Calu3 (cell line): Measurements from ENCODE around the gene TRMT2A. TPM values are rescaled to one million over a fixed set of nuclear protein-coding genes. Genes with fewer than 3 reads are reported as not detected.

ENCODE experiments used
- BruUV-seq: library from RNA; stranded (reverse); fragments of 400-500 nt; replicated peaks from 2 replicates; lab custom pipeline; 2021; lab: Mats Ljungman, UMichigan
- CTCF ChIA-PET: fragments of 300-600 bp; sonication (Branson Sonifier 250); formaldehyde crosslinking; loops from one replicate; lab custom pipeline; 2022; ENCODE audit warnings: antibody characterized with exemption; lab: Charles Lee
- DNase-seq: peaks from one replicate; pipeline ENCODE4 v3.0.0; 2022
- H3K27ac Mint-ChIP-seq: one replicate; pipeline ENCODE4 v1.8.0; 2022; ENCODE audit warnings: mixed read lengths; ENCODE audit not compliant: unreplicated experiment
- H3K27me3 Mint-ChIP-seq: one replicate; pipeline ENCODE4 v1.8.0; 2022; ENCODE audit warnings: mixed read lengths; ENCODE audit not compliant: unreplicated experiment
- H3K36me3 Mint-ChIP-seq: one replicate; pipeline ENCODE4 v1.8.0; 2022; ENCODE audit warnings: mild to moderate bottlenecking, moderate library complexity, mixed read lengths; ENCODE audit not compliant: insufficient read depth, unreplicated experiment
- H3K4me1 Mint-ChIP-seq: one replicate; pipeline ENCODE4 v1.8.0; 2022; ENCODE audit warnings: mild to moderate bottlenecking, low read depth, mixed read lengths; ENCODE audit not compliant: unreplicated experiment
- H3K4me3 Mint-ChIP-seq: one replicate; pipeline ENCODE4 v1.8.0; 2022; ENCODE audit warnings: mild to moderate bottlenecking, low read depth, moderate library complexity, mixed read lengths; ENCODE audit not compliant: unreplicated experiment
- H3K9me3 Mint-ChIP-seq: one replicate; pipeline ENCODE4 v1.8.0; 2022; ENCODE audit warnings: low read depth, mixed read lengths; ENCODE audit not compliant: unreplicated experiment
- CTCF ChIP-seq: fragments of 200-600 bp; IDR thresholded peaks from one replicate; pipeline ENCODE4 v1.8.0; 2022; ENCODE audit warnings: antibody characterized with exemption; ENCODE audit not compliant: unreplicated experiment
- intact Hi-C: fragments of 100-400 bp; cut with micrococcal nuclease; formaldehyde crosslinking; loops from one replicate; pipeline ENCODE4 v1.10.0; 2022; ENCODE audit not compliant: unreplicated experiment
- total RNA-seq: library from RNA; stranded (reverse); gene quantifications from 2 replicates; pipeline ENCODE4 v1.2.3, GENCODE V29; 2022

Gene TRMT2A
- total RNA-seq, 1 experiment from 2014 or later: 63.0 TPM

- no peaks in the 10 kb centered on the region for H3K9me3 Mint-ChIP-seq
- H3K4me1 Mint-ChIP-seq: no peaks in the 10 kb centered on the region
- no TSS peak for BruUV-seq
- no peaks in the 10 kb centered on the region for H3K27me3 Mint-ChIP-seq
- no peak overlapping the region for H3K27ac Mint-ChIP-seq
- DNase-seq: no peak
- intact Hi-C loops: no loop called here
- H3K4me3 Mint-ChIP-seq: no peak overlapping the region
- CTCF ChIA-PET: no interaction called here
- TF ChIP-seq CTCF: no peak
- peaks cover 49% of the 10 kb centered on the region for H3K36me3 Mint-ChIP-seq
Measured at GRCh38 chr22:20126284-20127029, 9.4 kb upstream of the TRMT2A start.

GRCh38 chr22:20125201-20126174, 8.5 kb upstream of the TRMT2A start:
- H3K9me3 Mint-ChIP-seq: no peaks in the 10 kb centered on the region
- TF ChIP-seq CTCF: no peak
- H3K36me3 Mint-ChIP-seq: peaks cover 59% of the 10 kb centered on the region
- no peak for DNase-seq
- no peaks in the 10 kb centered on the region for H3K27me3 Mint-ChIP-seq
- intact Hi-C loops: no loop called here
- H3K4me1 Mint-ChIP-seq: no peaks in the 10 kb centered on the region
- H3K4me3 Mint-ChIP-seq: no peak overlapping the region
- CTCF ChIA-PET: no interaction called here
- H3K27ac Mint-ChIP-seq: no peak overlapping the region
- BruUV-seq: no TSS peak

- H3K4me1 Mint-ChIP-seq: no peaks in the 10 kb centered on the region
- no peak overlapping the region for H3K27ac Mint-ChIP-seq
- peaks cover 65% of the 10 kb centered on the region for H3K36me3 Mint-ChIP-seq
- CTCF ChIA-PET: no interaction called here
- no TSS peak for BruUV-seq
- intact Hi-C loops: no loop called here
- H3K9me3 Mint-ChIP-seq: no peaks in the 10 kb centered on the region
- TF ChIP-seq CTCF: no peak
- H3K27me3 Mint-ChIP-seq: no peaks in the 10 kb centered on the region
- DNase-seq: no peak
- no peak overlapping the region for H3K4me3 Mint-ChIP-seq
Measured at GRCh38 chr22:20124083-20124787, 7.2 kb upstream of the TRMT2A start.

- Mint-ChIP-seq H3K9me3 (no peaks in the 10 kb centered on the region), H3K4me3 (no peak overlapping the region), H3K36me3 (peaks cover 64% of the 10 kb centered on the region), H3K27me3 (no peaks in the 10 kb centered on the region), H3K27ac (no peak overlapping the region), H3K4me1 (no peaks in the 10 kb centered on the region)
- no peak for DNase-seq
- BruUV-seq: no TSS peak
- intact Hi-C loops: no loop called here
- CTCF ChIA-PET: no interaction called here
- TF ChIP-seq CTCF: no peak
Measured at GRCh38 chr22:20123366-20124082, 6.5 kb upstream of the TRMT2A start.
